GM10266 (cell line): ENCODE measurements around the gene FBXW5.

Experiments used
- DNase-seq: peaks from one replicate; pipeline ENCODE4 v3.0.0; 2012; ENCODE audit errors: extremely low spot score
- TF ChIP-seq, protein P1 (sequence below): IDR thresholded peaks from 2 replicates; pipeline ENCODE4 v1.5.1; 2012; ENCODE audit warnings: mild to moderate bottlenecking, low read depth; ENCODE audit not compliant: control insufficient read depth, insufficient read depth; ENCODE audit errors: missing control alignments

Gene FBXW5

GRCh38 chr9:136916330-136917184 is 28.0 kb downstream of the FBXW5 start:
- TF ChIP-seq, protein P1, sequence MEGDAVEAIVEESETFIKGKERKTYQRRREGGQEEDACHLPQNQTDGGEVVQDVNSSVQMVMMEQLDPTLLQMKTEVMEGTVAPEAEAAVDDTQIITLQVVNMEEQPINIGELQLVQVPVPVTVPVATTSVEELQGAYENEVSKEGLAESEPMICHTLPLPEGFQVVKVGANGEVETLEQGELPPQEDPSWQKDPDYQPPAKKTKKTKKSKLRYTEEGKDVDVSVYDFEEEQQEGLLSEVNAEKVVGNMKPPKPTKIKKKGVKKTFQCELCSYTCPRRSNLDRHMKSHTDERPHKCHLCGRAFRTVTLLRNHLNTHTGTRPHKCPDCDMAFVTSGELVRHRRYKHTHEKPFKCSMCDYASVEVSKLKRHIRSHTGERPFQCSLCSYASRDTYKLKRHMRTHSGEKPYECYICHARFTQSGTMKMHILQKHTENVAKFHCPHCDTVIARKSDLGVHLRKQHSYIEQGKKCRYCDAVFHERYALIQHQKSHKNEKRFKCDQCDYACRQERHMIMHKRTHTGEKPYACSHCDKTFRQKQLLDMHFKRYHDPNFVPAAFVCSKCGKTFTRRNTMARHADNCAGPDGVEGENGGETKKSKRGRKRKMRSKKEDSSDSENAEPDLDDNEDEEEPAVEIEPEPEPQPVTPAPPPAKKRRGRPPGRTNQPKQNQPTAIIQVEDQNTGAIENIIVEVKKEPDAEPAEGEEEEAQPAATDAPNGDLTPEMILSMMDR = no peak
- no peak for DNase-seq

GRCh38 chr9:136915632-136916329 is 28.8 kb downstream of the FBXW5 start:
- no peak for DNase-seq
- TF ChIP-seq, protein P1 = no peak

GRCh38 chr9:136913701-136914438 is 30.7 kb downstream of the FBXW5 start:
- TF ChIP-seq, protein P1 = no peak
- DNase-seq = no peak

DNA sequence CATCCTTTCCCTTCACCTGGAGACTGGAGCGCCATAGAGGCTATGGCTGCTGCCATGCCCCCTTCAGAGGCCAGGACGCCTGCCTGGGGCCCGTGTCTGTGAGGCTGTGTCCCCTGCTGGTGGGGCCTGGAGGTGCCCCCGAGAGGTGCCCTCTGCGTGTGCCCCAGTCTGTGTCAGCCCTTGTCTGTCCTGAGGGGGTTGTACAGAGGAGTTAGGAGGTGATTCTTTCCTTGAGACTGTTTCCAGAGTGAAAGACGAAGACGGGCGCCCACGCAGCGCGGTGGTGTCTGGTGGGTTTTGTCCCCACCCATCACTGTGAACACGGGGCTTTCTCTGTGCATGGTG is 33.7 kb downstream of the FBXW5 start:
- TF ChIP-seq, protein P1 = no peak
- no peak for DNase-seq

DNA sequence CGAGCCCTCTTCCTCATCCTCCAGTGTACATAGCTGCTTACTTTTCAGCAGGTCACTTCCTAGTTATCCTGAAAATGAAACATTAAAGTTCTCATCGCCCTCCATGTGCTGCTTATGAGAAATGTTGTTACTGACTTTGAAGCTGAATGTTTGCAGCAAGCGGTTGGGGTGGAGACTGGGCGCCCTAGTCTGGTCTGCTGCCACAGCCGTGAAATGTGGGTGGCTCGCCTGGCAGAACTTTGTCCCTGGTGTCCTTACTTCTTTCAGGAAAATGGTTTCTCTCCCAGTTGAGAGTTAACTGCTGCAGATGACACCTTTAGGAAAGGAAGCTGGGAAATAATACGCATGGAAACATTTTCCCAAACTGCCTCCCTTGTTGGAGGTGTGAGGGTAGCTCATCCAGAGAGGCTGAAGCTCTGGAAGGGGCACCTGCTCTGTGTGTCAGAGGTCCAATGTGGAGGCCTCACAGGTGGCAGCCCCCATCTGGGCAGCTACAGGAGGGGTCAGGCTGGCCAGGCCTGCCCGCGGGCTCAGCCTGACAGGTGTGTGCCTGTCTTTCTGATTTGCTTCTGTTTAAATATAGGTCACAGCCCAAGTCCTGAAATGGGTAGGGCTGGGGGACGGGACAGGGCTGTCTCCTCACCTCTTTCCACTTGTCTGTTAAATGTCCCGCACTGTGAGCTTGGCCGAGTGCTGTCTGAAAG is 34.2 kb downstream of the FBXW5 start:
- TF ChIP-seq, protein P1 = no peak
- DNase-seq = no peak

DNA sequence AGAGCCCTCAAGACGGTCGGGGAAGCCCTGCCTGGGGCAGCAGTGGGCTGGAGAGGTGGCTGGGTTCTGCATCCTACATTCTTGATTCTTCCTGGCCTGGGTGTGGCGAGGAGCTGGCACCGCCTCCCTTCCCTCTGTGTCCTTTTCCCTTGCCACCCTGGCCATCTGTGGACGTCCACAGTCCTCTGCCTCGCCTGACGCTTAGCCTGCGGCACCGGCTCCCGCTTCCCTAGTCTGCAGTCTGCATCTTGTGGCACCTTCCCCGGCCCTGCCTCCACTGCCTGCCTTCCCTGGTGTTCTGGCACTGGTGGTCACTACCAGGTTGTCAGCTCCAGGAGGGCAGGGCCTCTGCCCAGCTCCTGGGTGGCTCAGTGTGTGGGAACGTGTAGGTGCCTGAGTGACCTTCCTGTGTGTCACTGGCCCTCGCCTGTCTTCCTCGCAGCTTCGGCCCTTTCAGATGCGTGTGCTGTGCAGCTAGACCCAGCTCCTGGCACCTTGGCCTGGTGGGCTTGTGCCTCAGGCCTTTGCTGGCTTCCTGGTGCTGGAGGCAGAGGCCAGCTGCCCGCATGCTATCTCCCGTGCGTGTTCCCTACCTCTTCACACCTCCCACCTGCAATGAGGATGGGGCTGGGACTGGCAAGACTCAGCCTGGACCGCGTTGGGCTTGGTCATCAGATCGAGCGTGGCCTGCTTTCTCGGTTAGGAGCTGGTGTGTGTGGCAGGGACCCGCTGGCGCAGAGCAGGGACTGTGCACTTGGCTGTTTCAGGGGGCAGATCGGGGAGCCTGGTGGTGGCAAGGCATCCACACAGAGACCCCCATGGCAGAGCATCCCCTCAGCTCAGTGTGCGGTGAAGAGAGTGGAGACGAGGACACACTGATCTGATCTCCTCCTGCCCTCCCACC is 37.3 kb downstream of the FBXW5 start:
- no peak for DNase-seq
- TF ChIP-seq, protein P1 = no peak
